HEK293T (cell line): Measurements from ENCODE around the gene SF3A2.

Experiments used
- CTCF ChIA-PET: fragments of 350-600 bp; formaldehyde crosslinking; extraction: SDS; loops from one replicate; lab custom pipeline; 2021; ENCODE audit warnings: antibody characterized with exemption, inconsistent platforms; lab: Yijun Ruan, JAX
- POLR2A ChIA-PET: fragments of 350-600 bp; formaldehyde crosslinking; extraction: SDS; loops from one replicate; lab custom pipeline; 2020; ENCODE audit warnings: antibody characterized with exemption, inconsistent platforms; lab: Yijun Ruan, JAX
- DNase-seq: peaks from one replicate; pipeline ENCODE4 v3.0.0; 2012; ENCODE audit warnings: mixed read lengths; ENCODE audit errors: extremely low spot score
- ARNT ChIP-seq: fragments of 450-650 bp; IDR thresholded peaks from 2 replicates; pipeline ENCODE4 v1.6.1; 2017; ENCODE audit warnings: mild to moderate bottlenecking
- BHLHE40 ChIP-seq: fragments of 450-650 bp; IDR thresholded peaks from 2 replicates; pipeline ENCODE4 v1.6.1; 2016; ENCODE audit warnings: mild to moderate bottlenecking, moderate library complexity, borderline replicate concordance
- CTBP1 ChIP-seq: fragments of 450-650 bp; IDR thresholded peaks from 2 replicates; pipeline ENCODE4 v1.6.1; 2016; ENCODE audit warnings: borderline replicate concordance
- ELF4 ChIP-seq: fragments of 450-650 bp; IDR thresholded peaks from 2 replicates; pipeline ENCODE4 v1.6.1; 2017; ENCODE audit warnings: antibody characterized with exemption
- FOXA1 ChIP-seq: fragments of 450-650 bp; IDR thresholded peaks from 2 replicates; pipeline ENCODE4 v1.6.1; 2016; ENCODE audit warnings: mild to moderate bottlenecking
- FOXK2 ChIP-seq: fragments of 450-650 bp; IDR thresholded peaks from 2 replicates; pipeline ENCODE4 v1.6.1; 2016; ENCODE audit warnings: mild to moderate bottlenecking
- FOXM1 ChIP-seq: fragments of 450-650 bp; IDR thresholded peaks from 2 replicates; pipeline ENCODE4 v1.6.1; 2017; ENCODE audit warnings: mild to moderate bottlenecking, borderline replicate concordance
- HDGF ChIP-seq: fragments of 450-650 bp; IDR thresholded peaks from 2 replicates; pipeline ENCODE4 v1.6.1; 2017; ENCODE audit warnings: antibody characterized with exemption, borderline replicate concordance
- L3MBTL2 ChIP-seq: fragments of 450-650 bp; conservative IDR thresholded peaks from 2 replicates; pipeline ENCODE4 v1.6.1; 2016; ENCODE audit warnings: mild to moderate bottlenecking
- LEF1 ChIP-seq: fragments of 450-650 bp; IDR thresholded peaks from 2 replicates; pipeline ENCODE4 v1.6.1; 2017; ENCODE audit warnings: mild to moderate bottlenecking, borderline replicate concordance
- NFRKB ChIP-seq: fragments of 450-650 bp; IDR thresholded peaks from 2 replicates; pipeline ENCODE4 v1.6.1; 2016; ENCODE audit warnings: mild to moderate bottlenecking, moderate library complexity
- SP1 ChIP-seq: fragments of 450-650 bp; IDR thresholded peaks from 2 replicates; pipeline ENCODE4 v1.6.1; 2017
- SUZ12 ChIP-seq: fragments of 450-650 bp; IDR thresholded peaks from 2 replicates; pipeline ENCODE4 v1.6.1; 2016; ENCODE audit warnings: mild to moderate bottlenecking
- TARDBP ChIP-seq: fragments of 450-650 bp; IDR thresholded peaks from 2 replicates; pipeline ENCODE4 v1.6.1; 2016
- ZNF384 ChIP-seq: fragments of 450-650 bp; IDR thresholded peaks from 2 replicates; pipeline ENCODE4 v1.6.1; 2016
- TF ChIP-seq, protein P1 (sequence below): fragments of 450-650 bp; IDR thresholded peaks from 2 replicates; pipeline ENCODE4 v1.6.1; 2016

The SF3A2 gene

DNA sequence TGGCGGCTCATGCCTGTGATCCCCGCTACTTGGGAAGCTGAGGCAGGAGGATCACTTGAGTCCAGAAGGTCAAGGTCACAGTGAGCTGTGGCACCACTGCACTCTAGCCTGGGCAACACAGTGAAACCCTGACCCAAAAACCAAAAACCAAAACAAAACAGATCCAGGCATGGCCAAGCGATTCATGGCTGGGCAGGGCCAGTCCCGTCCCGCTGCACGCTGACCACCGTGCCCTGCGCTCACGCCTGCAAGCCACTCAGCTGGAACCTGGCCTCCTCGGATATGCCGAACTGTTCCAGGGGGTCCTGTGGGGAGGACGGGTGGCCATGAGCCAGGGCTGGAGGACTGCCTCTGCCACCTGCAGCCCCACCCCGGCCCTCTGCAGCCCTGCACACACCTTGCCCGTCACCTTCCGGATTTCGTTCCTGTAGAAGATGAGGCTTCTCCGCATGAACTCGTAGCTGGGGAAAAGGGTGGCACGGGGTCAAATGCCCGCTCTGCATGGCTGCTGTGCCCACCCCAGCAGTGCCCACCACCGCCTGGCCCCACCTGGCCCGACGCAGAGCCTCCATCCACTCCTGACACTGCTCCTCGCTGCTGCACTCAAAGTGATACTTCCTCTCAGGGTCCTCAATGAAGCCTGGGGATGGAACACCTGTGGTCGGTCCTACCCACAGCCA lies 2.9 kb upstream of the SF3A2 start:
- ChIA-PET POLR2A (interaction anchor here (0.9 kb wide), 1 partner anchor 18 kb away, joined by 4 read pairs; no protein-coding TSS in a partner anchor), CTCF (interaction anchor here (2.9 kb wide), 1 partner anchor 78 kb away, joined by 12 read pairs; no protein-coding TSS in a partner anchor)
- DNase-seq, result no peak
- TF ChIP-seq FOXM1 (no peak), SUZ12 (no peak), FOXK2 (no peak), L3MBTL2 (no peak), CTBP1 (no peak), FOXA1 (no peak), NFRKB (no peak), BHLHE40 (no peak), SP1 (no peak), LEF1 (no peak), ZNF384 (no peak), ARNT (no peak), ELF4 (no peak), TARDBP (no peak), HDGF (no peak)
- TF ChIP-seq, protein P1, sequence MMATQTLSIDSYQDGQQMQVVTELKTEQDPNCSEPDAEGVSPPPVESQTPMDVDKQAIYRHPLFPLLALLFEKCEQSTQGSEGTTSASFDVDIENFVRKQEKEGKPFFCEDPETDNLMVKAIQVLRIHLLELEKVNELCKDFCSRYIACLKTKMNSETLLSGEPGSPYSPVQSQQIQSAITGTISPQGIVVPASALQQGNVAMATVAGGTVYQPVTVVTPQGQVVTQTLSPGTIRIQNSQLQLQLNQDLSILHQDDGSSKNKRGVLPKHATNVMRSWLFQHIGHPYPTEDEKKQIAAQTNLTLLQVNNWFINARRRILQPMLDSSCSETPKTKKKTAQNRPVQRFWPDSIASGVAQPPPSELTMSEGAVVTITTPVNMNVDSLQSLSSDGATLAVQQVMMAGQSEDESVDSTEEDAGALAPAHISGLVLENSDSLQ, result no peak

DNA sequence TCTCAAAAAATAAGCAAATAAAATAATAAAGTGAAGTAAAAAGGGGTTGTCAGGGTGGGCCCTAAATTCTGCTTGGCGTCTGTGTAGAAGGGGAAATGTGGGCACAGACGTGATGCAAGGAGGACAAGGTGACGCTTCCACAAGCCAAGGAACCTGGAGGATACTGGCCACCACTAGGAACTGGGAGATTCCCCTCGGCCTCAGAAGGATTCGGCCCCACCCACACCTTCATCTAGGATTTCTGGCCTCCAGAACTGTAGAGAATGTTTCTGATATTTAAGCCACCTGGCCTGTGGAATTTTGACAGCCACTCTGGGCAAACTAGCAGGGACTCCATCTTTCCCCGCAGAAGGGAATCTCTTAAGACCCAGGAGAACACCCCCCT lies 1.6 kb upstream of the SF3A2 start:
- DNase-seq, result no peak
- ChIA-PET POLR2A (interaction anchor here (1.1 to 1.6 kb wide), 3 partner anchors 37 to 93 kb away, joined by 3 to 11 read pairs (median 5); partner anchors contain the start of gene AP3D1), CTCF (interaction anchor here (2.9 kb wide), 1 partner anchor 79 kb away, joined by 12 read pairs; no protein-coding TSS in a partner anchor)
- TF ChIP-seq SP1, result no peak
- TF ChIP-seq ELF4, result no peak
- TF ChIP-seq SUZ12, result no peak
- TF ChIP-seq FOXM1, result no peak
- TF ChIP-seq HDGF, result no peak

DNA sequence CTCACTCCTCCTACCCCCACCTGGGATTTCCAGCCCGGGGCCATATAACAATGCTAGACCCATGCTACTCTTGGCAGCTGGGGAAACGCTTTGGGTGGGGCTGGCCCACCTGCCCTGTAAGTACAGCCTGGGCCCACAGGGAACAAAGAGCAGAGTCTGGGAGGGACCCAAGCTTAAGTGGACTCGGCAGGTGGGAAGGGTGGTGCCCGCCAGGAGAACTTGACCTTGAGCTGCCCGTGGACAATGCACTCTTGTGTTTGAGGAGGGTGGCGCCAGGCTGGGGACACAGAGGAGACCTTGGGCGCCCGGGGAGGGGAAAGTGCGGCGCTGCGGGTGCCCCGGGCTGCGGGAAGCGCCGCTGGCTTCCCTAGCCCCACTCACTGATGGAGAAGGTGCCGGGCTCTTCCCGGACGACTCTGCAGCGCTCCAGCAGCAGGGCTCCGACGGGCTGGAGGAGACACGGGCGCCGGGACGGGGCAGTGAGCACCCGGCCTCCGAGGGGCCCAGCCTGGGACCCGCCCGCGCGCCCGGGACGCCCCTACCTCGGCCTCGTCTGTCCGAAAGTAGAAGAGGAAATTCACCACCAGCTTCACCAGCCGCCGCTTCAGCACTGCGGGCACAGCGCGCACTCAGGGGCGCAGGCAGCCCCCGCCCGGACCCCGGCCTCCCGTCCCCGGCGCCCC lies 1.1 kb upstream of the SF3A2 start:
- ChIA-PET CTCF (interaction anchor here (0.6 to 2.9 kb wide), 5 partner anchors 39 to 148 kb away, joined by 3 to 12 read pairs (median 4); no protein-coding TSS in a partner anchor), POLR2A (interaction anchor here (1.1 to 1.6 kb wide), 3 partner anchors 36 to 92 kb away, joined by 3 to 11 read pairs (median 5); partner anchors contain the start of gene AP3D1)
- no peak for DNase-seq
- no peak for TF ChIP-seq CTBP1
- no peak for TF ChIP-seq SP1
- no peak for TF ChIP-seq FOXA1
- no peak for TF ChIP-seq HDGF
- TF ChIP-seq BHLHE40, result no peak
- TF ChIP-seq L3MBTL2, result no peak
- no peak for TF ChIP-seq LEF1
- TF ChIP-seq FOXM1, result no peak
- TF ChIP-seq ZNF384, result no peak
- TF ChIP-seq, protein P1, result no peak
- TF ChIP-seq TARDBP, result no peak
- no peak for TF ChIP-seq ELF4
- TF ChIP-seq ARNT, result no peak

DNA sequence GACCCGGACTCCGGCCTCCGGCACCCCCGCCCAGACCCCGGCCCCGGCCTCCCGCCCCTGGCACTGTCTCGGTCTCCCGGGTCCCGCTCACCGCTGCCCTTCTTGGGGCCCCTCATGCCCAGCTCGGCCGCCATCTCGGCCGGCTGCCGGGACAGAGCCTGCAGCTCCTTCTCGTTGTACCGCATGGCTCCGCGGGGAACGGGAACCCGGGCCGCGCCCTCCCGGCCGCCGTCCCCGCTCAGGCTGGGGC lies 635 bp upstream of the SF3A2 start:
- CTCF ChIA-PET, result interaction anchor here (0.6 to 2.9 kb wide), 5 partner anchors 39 to 148 kb away, joined by 3 to 12 read pairs (median 4); no protein-coding TSS in a partner anchor
- POLR2A ChIA-PET, result interaction anchor here (1.3 to 1.6 kb wide), 2 partner anchors 36 to 84 kb away, joined by 5 to 11 read pairs; partner anchors contain the start of gene AP3D1
- no peak for TF ChIP-seq CTBP1
- TF ChIP-seq FOXK2, result no peak
- TF ChIP-seq, protein P1, result no peak
- no peak for TF ChIP-seq ELF4
- no peak for TF ChIP-seq SP1
- no peak for TF ChIP-seq BHLHE40
- no peak for TF ChIP-seq ARNT
- no peak for TF ChIP-seq NFRKB
- TF ChIP-seq L3MBTL2, result no peak
- no peak for TF ChIP-seq HDGF
- no peak for TF ChIP-seq FOXA1
- no peak for TF ChIP-seq ZNF384
- no peak for TF ChIP-seq SUZ12
- TF ChIP-seq FOXM1, result no peak
- no peak for TF ChIP-seq TARDBP
- DNase-seq, result no peak

DNA sequence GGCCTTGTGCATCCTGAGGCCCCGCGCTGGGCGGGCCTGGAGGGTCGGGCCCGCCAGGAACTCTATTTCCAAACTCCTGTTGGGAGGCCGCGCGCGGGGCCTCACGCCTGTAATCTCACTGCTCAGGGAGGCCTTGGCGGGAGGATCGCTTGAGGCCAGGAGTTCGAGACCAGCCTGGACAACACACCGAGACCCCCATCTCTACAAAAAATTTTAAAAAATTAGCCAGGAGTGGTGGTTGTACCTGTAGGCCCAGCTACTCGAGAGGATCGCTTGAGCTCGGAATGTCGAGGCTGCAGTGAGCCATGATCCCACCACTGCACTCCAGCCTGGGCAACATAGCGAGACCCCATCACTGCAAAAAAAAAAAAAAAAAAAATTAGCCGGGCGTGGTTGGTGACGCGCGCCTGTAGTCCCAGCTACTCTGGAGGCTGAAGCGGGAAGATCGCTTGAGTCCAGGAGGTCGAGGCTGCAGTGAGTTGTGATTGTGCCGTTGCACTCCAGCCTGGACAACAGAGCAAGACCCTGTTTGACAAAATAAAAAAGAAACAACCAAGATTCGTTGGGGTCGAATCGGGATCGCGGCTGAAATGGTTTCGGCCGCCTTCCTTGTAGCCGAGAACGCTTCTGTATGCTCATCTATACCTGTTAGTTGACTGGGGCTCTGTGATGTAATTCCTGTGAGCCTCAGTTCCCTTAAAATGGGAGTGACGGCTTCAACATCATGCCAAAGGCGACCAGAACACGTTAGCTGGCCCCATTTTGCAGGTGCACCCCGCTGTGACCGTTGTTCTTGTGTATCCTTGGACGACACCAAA lies 636 bp downstream of the SF3A2 start:
- no peak for TF ChIP-seq FOXM1
- no peak for TF ChIP-seq NFRKB
- no peak for TF ChIP-seq BHLHE40
- ChIA-PET POLR2A (interaction anchor here (1.2 to 3.3 kb wide), 4 partner anchors 22 to 83 kb away, joined by 4 to 18 read pairs (median 5); no protein-coding TSS in a partner anchor), CTCF (interaction anchor here (0.7 to 1.1 kb wide), 2 partner anchors 37 to 81 kb away, joined by 3 to 4 read pairs; no protein-coding TSS in a partner anchor)
- no peak for DNase-seq
